Large intestine (tissue), 3 donors: ENCODE data around the gene PGC. TPM values are rescaled to one million over a fixed set of nuclear protein-coding genes. Genes with fewer than 3 reads are reported as not detected.

Experiments
- DNase-seq, 2 donors: peaks; one replicate each; pipeline versions ENCODE4 v3.0.0 to v3.0.0-alpha.2; 2013
- H3K27ac ChIP-seq: one replicate; pipeline ENCODE4 v1.5.1; 2013; ENCODE audit warnings: low read length
- H3K27me3 ChIP-seq: 2 replicates; pipeline ENCODE4 v1.6.1; 2013; ENCODE audit warnings: low read length; ENCODE audit not compliant: control insufficient read depth, insufficient read depth
- H3K36me3 ChIP-seq: 2 replicates; pipeline ENCODE4 v1.6.1; 2013; ENCODE audit warnings: low read length; ENCODE audit not compliant: control insufficient read depth, insufficient read depth
- H3K4me1 ChIP-seq: one replicate; pipeline ENCODE4 v1.6.1; 2013; ENCODE audit warnings: low read length; ENCODE audit not compliant: control insufficient read depth, insufficient read depth
- H3K4me3 ChIP-seq: one replicate; pipeline ENCODE4 v1.5.1; 2013; ENCODE audit warnings: low read length
- H3K9me3 ChIP-seq: one replicate; pipeline ENCODE4 v1.6.1; 2013; ENCODE audit warnings: mild to moderate bottlenecking, low read depth, low read length, moderate library complexity; ENCODE audit not compliant: control insufficient read depth
- WGBS: methylation state at CpG from one replicate; pipeline ENCODE4 v1.1.5; 2013; ENCODE audit warnings: low lambda C conversion rate; ENCODE audit not compliant: insufficient coverage; 5-methylcytosine and 5-hydroxymethylcytosine counted together
- polyA plus RNA-seq: library from polyadenylated mRNA; unstranded; fragments of 120-200 nt; gene quantifications from one replicate; pipeline ENCODE4 v1.2.1, GENCODE V29; 2013

The PGC gene
- polyA plus RNA-seq, 1 donor, result 0.16 TPM

- WGBS, result no CpG with 5 or more reads among the region's 10 CpGs
- Histone ChIP-seq H3K27me3 (no peaks in the 10 kb centered on the region), H3K4me3 (no peak overlapping the region), H3K9me3 (no peaks in the 10 kb centered on the region), H3K4me1 (peaks cover 14% of the 10 kb centered on the region), H3K36me3 (no peaks in the 10 kb centered on the region), H3K27ac (no peak overlapping the region)
- no peak for DNase-seq
Observed at GRCh38 chr6:41746107-41746506, 1.1 kb downstream of the PGC start.

GRCh38 chr6:41744236-41744787 is 2.9 kb downstream of the PGC start:
- Histone ChIP-seq H3K4me1 (peaks cover 25% of the 10 kb centered on the region), H3K27me3 (no peaks in the 10 kb centered on the region), H3K27ac (no peak overlapping the region), H3K36me3 (no peaks in the 10 kb centered on the region), H3K9me3 (no peaks in the 10 kb centered on the region), H3K4me3 (no peak overlapping the region)
- no peak for DNase-seq
- WGBS, result 88% methylated on average over 1 of the region's 7 CpGs

GRCh38 chr6:41743406-41744235 is 3.6 kb downstream of the PGC start:
- no peak for DNase-seq
- no peaks in the 10 kb centered on the region for H3K27me3 ChIP-seq
- no peak overlapping the region for H3K4me3 ChIP-seq
- H3K36me3 ChIP-seq, result no peaks in the 10 kb centered on the region
- H3K27ac ChIP-seq, result no peak overlapping the region
- peaks cover 25% of the 10 kb centered on the region for H3K4me1 ChIP-seq
- no CpG with 5 or more reads among the region's 6 CpGs for WGBS
- no peaks in the 10 kb centered on the region for H3K9me3 ChIP-seq

DNA sequence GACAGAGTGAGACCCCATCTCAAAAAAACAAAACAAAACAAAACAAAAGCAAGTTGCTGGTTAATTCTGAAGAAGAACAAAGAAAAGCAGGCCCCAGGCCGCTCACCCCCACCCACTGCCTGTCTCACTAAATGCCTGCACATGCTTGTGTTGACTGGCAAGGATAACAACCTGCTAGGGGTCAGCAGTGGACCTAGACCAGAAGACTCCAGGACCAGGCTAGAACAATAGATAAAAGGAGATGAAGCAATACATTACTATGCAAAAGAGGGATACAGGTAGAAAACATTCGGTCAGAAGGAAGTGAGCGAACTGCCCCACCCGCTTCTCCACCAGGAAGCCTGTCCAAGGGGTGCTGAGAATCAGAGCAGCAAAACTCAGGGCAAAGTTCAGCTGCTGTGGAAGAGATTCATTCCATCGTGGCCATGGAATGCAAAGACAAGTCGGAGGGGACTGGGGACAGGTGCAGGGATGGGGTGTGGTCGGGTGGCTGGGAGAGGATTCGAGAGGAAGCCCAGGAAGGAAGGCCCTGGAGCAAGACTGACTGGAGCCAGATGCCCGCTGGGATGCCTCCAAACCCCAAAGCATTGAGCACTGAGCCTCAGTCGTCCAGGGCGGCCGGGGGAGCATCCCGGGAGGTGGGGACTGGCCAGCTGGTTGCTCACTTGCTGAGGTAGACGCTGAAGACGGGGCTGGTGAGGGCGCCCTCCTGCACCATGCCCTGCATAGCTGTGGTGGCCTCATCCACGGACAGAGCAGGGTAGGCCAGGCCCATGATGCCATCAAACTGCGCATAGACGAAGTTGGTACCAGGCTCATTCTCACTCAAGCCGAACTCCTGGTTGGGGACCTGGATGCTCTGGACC is 5.3 kb downstream of the PGC start:
- DNase-seq, result peak; percentile 90 to 95
- 18% methylated on average over 2 of the region's 20 CpGs for WGBS
- H3K9me3 ChIP-seq, result no peaks in the 10 kb centered on the region
- no peak overlapping the region for H3K4me3 ChIP-seq
- peaks cover 25% of the 10 kb centered on the region for H3K4me1 ChIP-seq
- H3K27ac ChIP-seq, result peak overlapping the region; percentile 86
- no peaks in the 10 kb centered on the region for H3K36me3 ChIP-seq
- H3K27me3 ChIP-seq, result no peaks in the 10 kb centered on the region

GRCh38 chr6:41740366-41741162 is 6.6 kb downstream of the PGC start:
- peak in 1 of 2 donors; percentile 45 for DNase-seq
- H3K27ac ChIP-seq, result peak overlapping the region; percentile 86
- no peaks in the 10 kb centered on the region for H3K27me3 ChIP-seq
- no CpG with 5 or more reads among the region's 13 CpGs for WGBS
- H3K36me3 ChIP-seq, result no peaks in the 10 kb centered on the region
- peaks cover 38% of the 10 kb centered on the region for H3K4me1 ChIP-seq
- H3K9me3 ChIP-seq, result no peaks in the 10 kb centered on the region
- no peak overlapping the region for H3K4me3 ChIP-seq

GRCh38 chr6:41739041-41739440 is 8.2 kb downstream of the PGC start:
- Histone ChIP-seq H3K27ac (no peak overlapping the region), H3K9me3 (no peaks in the 10 kb centered on the region), H3K27me3 (no peaks in the 10 kb centered on the region), H3K36me3 (no peaks in the 10 kb centered on the region), H3K4me3 (no peak overlapping the region), H3K4me1 (peaks cover 38% of the 10 kb centered on the region)
- DNase-seq, result peak in 1 of 2 donors; percentile 41
- WGBS, result no CpG with 5 or more reads among the region's 4 CpGs

DNA sequence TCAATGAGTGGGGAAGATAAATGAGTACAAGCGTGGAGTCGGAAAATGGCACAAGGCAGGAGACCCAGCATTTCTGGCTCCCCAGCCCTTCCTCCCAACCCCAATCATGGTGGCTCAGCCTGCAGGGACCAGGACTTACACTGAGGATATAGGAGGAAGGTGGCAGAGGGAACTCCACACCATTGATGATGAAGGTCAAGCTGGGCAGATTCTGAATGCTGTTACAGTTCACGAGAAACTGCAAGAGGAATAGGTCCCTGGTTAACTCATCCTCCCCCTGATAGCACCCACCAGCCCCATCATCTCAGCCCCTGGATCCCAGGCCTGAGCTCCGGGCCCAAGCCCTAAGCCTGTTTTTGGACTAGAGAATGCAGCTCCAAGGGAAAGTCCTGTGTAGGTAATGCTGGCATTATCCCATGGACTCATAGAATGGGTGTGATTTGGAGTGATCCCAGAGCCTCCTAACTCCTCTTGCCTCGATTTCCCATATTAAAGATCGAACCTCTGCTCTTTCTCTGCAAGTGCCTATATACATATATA is 9.5 kb downstream of the PGC start:
- H3K27me3 ChIP-seq, result no peaks in the 10 kb centered on the region
- no peak overlapping the region for H3K27ac ChIP-seq
- H3K4me1 ChIP-seq, result peaks cover 38% of the 10 kb centered on the region
- H3K36me3 ChIP-seq, result no peaks in the 10 kb centered on the region
- no peak overlapping the region for H3K4me3 ChIP-seq
- WGBS, result 80% methylated on average over 1 of the region's 6 CpGs
- H3K9me3 ChIP-seq, result no peaks in the 10 kb centered on the region
- no peak for DNase-seq

DNA sequence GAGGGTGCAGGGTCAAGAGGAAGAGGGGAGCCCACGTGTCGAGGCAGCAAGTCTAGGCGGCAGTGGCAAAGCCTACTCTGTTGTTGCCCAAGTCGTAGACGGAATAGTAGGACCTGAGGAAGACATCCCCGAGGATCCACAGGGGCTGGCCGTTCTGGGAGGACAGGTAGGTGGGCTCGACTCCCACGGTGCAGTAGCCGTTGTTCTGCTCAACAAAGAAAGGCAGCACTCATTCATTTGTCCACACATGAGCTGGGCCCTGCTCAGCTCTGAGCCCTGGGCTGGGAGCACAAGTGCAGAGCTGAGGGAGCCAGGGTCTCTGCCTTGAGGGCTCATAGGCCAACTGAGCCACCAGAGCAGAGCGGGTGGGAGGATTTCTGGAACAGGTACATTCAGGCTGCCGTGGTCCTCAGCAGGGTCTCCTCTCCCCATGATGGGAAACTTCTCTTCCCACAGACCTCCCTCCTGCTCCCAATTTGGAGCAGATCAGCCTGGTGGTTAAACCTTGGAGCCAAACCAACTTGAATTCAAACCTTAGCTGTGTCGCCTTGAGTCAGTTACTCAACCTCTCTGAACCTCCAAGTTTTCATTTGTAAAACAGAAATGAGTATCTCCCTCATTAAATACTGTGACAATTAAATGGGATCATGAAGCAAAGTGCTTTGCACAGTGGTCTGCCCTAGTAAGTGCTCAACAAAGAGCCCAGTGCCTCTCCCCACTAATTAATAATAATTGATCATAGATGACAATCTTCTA is 10.2 kb downstream of the PGC start:
- Histone ChIP-seq H3K9me3 (no peaks in the 10 kb centered on the region), H3K27me3 (no peaks in the 10 kb centered on the region), H3K36me3 (no peaks in the 10 kb centered on the region), H3K4me1 (peaks cover 32% of the 10 kb centered on the region), H3K4me3 (no peak overlapping the region), H3K27ac (no peak overlapping the region)
- no peak for DNase-seq
- WGBS, result no CpG with 5 or more reads among the region's 13 CpGs

DNA sequence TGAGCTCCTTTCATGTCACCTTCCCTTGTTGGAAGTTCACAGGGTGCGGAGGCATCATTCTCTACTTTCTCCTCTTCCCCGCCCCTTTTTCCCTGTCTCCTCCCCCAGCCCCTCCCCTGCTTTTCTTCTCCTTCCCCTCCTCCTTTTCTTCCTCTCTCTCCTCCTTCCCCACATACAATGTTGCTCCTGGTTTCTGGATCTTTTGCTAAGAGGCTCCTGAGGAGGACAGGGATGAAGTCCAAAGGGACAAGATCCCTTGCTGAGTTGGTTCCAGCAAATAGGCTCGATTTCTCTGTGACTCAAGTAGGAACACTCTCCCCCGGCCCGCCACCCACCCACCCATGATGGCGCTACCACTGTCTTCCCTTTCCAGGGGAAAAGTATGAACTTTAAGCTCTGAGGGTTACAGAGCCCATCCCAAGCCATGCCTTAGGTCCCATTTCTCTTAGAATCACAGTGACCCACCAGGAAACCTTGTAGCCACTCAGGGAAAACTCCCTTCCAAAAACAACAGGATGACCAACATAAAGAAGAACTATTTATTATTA is 10.9 kb downstream of the PGC start:
- Histone ChIP-seq H3K9me3 (no peaks in the 10 kb centered on the region), H3K27me3 (no peaks in the 10 kb centered on the region), H3K36me3 (no peaks in the 10 kb centered on the region), H3K27ac (no peak overlapping the region), H3K4me1 (peaks cover 25% of the 10 kb centered on the region), H3K4me3 (peak overlapping the region; percentile 7)
- no CpG with 5 or more reads among the region's 6 CpGs for WGBS
- peak in 1 of 2 donors; percentile 35 for DNase-seq
